ENCODE measurements around the gene FOXM1.

Gene FOXM1

GRCh38 chr12:2877047-2877952 is at the start of gene FOXM1, which contains the start of gene RHNO1:
TSS of gene FOXM1 (minus strand) at chr12:2877174. CDS start at chr12:2874478, 2,696 bp downstream.
TSS of gene RHNO1 (plus strand) at chr12:2877223. CDS start at chr12:2885367, 8,144 bp downstream.
- peak; percentile 76 to 78 (median 78) for DNase-seq (ENCODE audit: low read depth in 3 of 3)

- no peak for DNase-seq (ENCODE audit: low read depth in 3 of 3)
Measured at GRCh38 chr12:2925322-2925995, 48.5 kb upstream of the FOXM1 start.

GRCh38 chr12:2924019-2924418 is 47.0 kb upstream of the FOXM1 start:
- DNase-seq (ENCODE audit: low read depth in 3 of 3), result no peak

- no peak for DNase-seq (ENCODE audit: low read depth in 3 of 3)
Measured at GRCh38 chr12:2923057-2923456, 46.1 kb upstream of the FOXM1 start.

GRCh38 chr12:2922329-2922728 is 45.4 kb upstream of the FOXM1 start:
- DNase-seq (ENCODE audit: low read depth in 3 of 3), result no peak

GRCh38 chr12:2919249-2919648 is 42.3 kb upstream of the FOXM1 start:
- DNase-seq (ENCODE audit: low read depth in 3 of 3), result no peak

- no peak for DNase-seq (ENCODE audit: low read depth in 3 of 3)
Measured at GRCh38 chr12:2912216-2912575, 35.2 kb upstream of the FOXM1 start.

GRCh38 chr12:2904260-2904659 is 27.3 kb upstream of the FOXM1 start:
- DNase-seq (ENCODE audit: low read depth in 3 of 3), result no peak

- DNase-seq (ENCODE audit: low read depth in 3 of 3), result no peak
Measured at GRCh38 chr12:2902272-2902880, 25.4 kb upstream of the FOXM1 start.

- DNase-seq (ENCODE audit: low read depth in 3 of 3), result no peak
Measured at GRCh38 chr12:2900642-2901041, 23.7 kb upstream of the FOXM1 start.

- no peak for DNase-seq (ENCODE audit: low read depth in 3 of 3)
Measured at GRCh38 chr12:2897418-2897817, 20.4 kb upstream of the FOXM1 start.

- no peak for DNase-seq (ENCODE audit: low read depth in 3 of 3)
Measured at GRCh38 chr12:2895511-2895910, 18.5 kb upstream of the FOXM1 start.

GRCh38 chr12:2895051-2895451 is 18.1 kb upstream of the FOXM1 start:
- no peak for DNase-seq (ENCODE audit: low read depth in 3 of 3)

GRCh38 chr12:2893007-2893406 is 16.0 kb upstream of the FOXM1 start:
- DNase-seq (ENCODE audit: low read depth in 3 of 3), result no peak

- no peak for DNase-seq (ENCODE audit: low read depth in 3 of 3)
Measured at GRCh38 chr12:2892246-2892645, 15.3 kb upstream of the FOXM1 start.

GRCh38 chr12:2891240-2892053 is 14.5 kb upstream of the FOXM1 start:
- DNase-seq (ENCODE audit: low read depth in 3 of 3), result no peak

GRCh38 chr12:2890388-2891239 is 13.6 kb upstream of the FOXM1 start, which contains the start of gene TULP3:
TSS of gene TULP3 (plus strand) at chr12:2890891. CDS start at chr12:2890948, 57 bp downstream.
- peak; percentile 93 to 96 (median 95) for DNase-seq (ENCODE audit: low read depth in 3 of 3)

- no peak for DNase-seq (ENCODE audit: low read depth in 3 of 3)
Measured at GRCh38 chr12:2890001-2890387, 13.0 kb upstream of the FOXM1 start.

- DNase-seq (ENCODE audit: low read depth in 3 of 3), result no peak
Measured at GRCh38 chr12:2886768-2887450, 9.9 kb upstream of the FOXM1 start.

- DNase-seq (ENCODE audit: low read depth in 3 of 3), result no peak
Measured at GRCh38 chr12:2884810-2885209, 7.8 kb upstream of the FOXM1 start.

Data from stimulated activated CD4-positive, alpha-beta T cell treated with anti-CD3 and anti-CD28 coated beads, TNF-alpha, amount 100 ng/mL, for 48 hours (primary cell).